Measurements from ENCODE around the gene EEF1B2.
A peak's percentile ranks its signal among the peaks of the same experiment; 100 is the strongest.

- TF ChIP-seq CTCF (IDR thresholded peaks at IDR 0.05) (no peak), POLR2AphosphoS5 (IDR thresholded peaks at IDR 0.05) (peak; percentile 57 to 91 (median 82)), POLR2A (IDR thresholded peaks at IDR 0.05) (peak; percentile 35 to 47)
Measured at GRCh38 chr2:206159346-206160124, at the start of gene EEF1B2, which contains the start of gene NDUFS1.

All from sigmoid colon (tissue), 4 donors.